ENCODE results near the gene C16orf46.

Gene C16orf46

GRCh38 chr16:81076566-81077075, 417 bp downstream of the C16orf46 start:
- DNase-seq = peak in 54 of 58 donors; percentile 73 to 99 (median 96)

- no peak for DNase-seq
These were observed 3.3 kb downstream of the C16orf46 start for GRCh38 chr16:81073560-81074330.

- no peak for DNase-seq
These were observed 5.2 kb downstream of the C16orf46 start for GRCh38 chr16:81071805-81072204.

- DNase-seq = no peak
These were observed 6.1 kb downstream of the C16orf46 start for GRCh38 chr16:81070979-81071378.

GRCh38 chr16:81069063-81069462, 8.0 kb downstream of the C16orf46 start:
- DNase-seq = no peak

DNA sequence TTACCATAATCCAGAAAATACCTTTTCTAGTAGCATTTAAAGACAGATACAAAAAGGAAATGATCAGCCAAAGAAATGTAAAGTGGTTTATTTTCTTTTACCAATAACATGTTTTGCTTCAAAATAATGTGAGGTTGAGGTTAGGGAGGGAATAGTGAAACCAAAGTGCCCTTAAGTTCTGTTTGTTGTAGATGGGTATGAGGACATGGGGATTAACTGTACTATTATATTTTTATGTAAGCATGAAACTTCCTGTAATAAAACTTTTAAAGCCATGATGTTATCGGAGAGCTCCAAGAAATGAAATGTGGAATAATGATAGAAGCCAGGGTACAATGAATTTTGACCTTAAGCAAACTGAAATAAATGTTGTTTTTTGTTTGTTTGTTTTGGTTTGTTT, 9.9 kb downstream of the C16orf46 start:
- no peak for DNase-seq

GRCh38 chr16:81066681-81067080, 10.4 kb downstream of the C16orf46 start:
- DNase-seq = peak in 2 of 58 donors; percentile 1

GRCh38 chr16:81061871-81062608, 15.0 kb downstream of the C16orf46 start:
- DNase-seq = no peak

GRCh38 chr16:81061307-81061640, 15.8 kb downstream of the C16orf46 start:
- DNase-seq = no peak

- DNase-seq = no peak
These were observed 16.3 kb downstream of the C16orf46 start for GRCh38 chr16:81060576-81061306.

- no peak for DNase-seq
These were observed 23.3 kb downstream of the C16orf46 start for GRCh38 chr16:81053761-81054160.

- DNase-seq = no peak
These were observed 34.2 kb downstream of the C16orf46 start for GRCh38 chr16:81042821-81043220.

GRCh38 chr16:81041696-81042095, 35.3 kb downstream of the C16orf46 start:
- DNase-seq = no peak

DNA sequence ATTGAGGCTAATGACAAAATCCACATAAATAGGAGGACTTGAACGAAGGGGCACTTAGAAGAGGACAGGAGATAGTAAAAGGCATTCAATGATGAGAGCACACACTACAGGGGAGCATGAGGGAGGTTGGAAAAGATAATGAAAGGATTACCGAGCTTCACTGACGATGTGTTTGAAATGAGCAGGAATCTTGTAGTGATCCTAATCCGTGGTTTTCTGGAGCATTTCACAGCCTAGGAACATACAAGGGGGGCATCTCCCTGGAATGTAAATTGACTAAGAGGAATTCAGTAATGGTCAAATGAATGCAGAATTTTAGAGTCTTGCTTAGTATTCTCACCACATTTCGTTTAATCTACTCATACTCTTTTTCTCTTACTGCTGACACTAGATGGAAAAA, 36.2 kb downstream of the C16orf46 start:
- no peak for DNase-seq

GRCh38 chr16:81040131-81040530, 36.9 kb downstream of the C16orf46 start:
- no peak for DNase-seq

GRCh38 chr16:81036751-81037350, 40.2 kb downstream of the C16orf46 start:
- DNase-seq = no peak

GRCh38 chr16:81035975-81036750, 40.9 kb downstream of the C16orf46 start:
- peak in 29 of 58 donors; percentile 4 to 52 (median 33) for DNase-seq

DNA sequence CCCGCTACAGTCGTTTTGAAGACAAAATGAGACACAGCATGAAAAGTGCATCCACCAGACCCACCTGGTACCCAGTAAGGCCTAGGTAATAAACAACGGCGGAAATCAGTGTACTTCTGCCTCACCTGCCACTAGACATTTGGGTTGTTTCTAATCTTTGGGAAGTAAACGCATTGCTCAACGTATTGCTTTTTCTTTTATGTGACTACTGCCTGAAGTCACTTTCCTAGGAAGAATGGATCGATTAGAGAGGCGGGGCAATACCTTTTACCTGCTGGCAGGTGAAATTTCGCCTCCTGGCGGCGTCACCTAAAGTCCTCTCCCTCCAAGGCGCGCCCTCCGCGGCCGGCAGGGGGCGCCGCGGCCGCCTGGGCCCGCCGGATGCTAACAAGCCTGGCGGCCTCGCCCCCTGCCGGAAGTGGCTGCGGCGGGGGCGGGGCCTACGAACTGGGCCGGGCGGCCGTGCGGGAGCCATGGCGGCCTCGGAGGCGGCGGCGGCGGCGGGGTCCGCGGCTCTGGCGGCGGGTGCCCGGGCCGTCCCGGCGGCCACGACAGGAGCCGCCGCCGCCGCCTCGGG, 41.6 kb downstream of the C16orf46 start, which contains the start of gene ATMIN:
ATMIN (plus strand) TSS at position 445 of the 577 bp plus-strand sequence; CDS start at position 474, 29 bp downstream.
- peak in 54 of 58 donors; percentile 15 to 81 (median 66) for DNase-seq

DNA sequence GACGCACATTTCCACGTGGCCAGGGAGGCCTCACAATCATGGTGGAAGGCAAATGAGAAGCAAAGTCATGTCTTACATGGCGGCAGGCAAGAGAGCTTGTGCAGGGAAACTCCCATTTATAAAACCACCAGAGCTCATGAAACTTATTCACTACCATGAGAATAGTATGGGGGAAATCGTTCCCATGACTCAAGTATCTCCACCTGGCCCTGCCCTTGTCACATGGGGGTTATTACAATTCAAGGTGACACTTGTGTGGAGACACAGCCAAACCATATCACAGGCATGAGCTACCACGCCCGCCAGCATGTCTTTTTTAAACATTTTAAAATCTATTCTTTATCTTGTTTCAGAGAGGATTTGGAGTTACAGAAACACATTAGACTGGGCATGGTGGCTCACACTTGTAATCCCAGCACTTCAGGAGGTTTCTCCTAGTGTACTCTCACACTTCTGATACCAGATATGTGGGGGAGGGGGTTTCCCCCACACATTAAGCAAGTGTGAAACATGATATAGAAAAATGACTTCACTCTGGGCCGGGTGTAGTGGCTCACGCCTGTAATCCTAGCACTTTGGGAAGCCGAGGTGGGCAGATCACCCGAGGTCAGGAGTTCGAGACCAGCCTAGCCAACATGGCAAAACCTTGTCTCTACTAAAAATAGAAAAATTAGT, 47.0 kb downstream of the C16orf46 start:
- DNase-seq = no peak

Data from anterior cingulate cortex (tissue), 58 donors.